HG03571 (cell line): Measurements from ENCODE around the gene NRXN3.
"Not testable (repeated sequence)": the region's sequence is repeated elsewhere in the genome, so short reads cannot be mapped to it uniquely, and the experiment has no call there.

ENCODE experiments used
- ATAC-seq: cut with Tn5 transposase; IDR thresholded peaks from one replicate; pipeline ENCODE4 v1.9.1; 2021; ENCODE audit not compliant: unreplicated experiment

NRXN3 gene

GRCh38 chr14:79734656-79735055, 1564.5 kb downstream of the NRXN3 start:
- no peak for ATAC-seq

GRCh38 chr14:79735121-79735520, 1564.9 kb downstream of the NRXN3 start:
- no peak for ATAC-seq

GRCh38 chr14:79740066-79740601, 1570.0 kb downstream of the NRXN3 start:
- no peak for ATAC-seq

GRCh38 chr14:79742142-79742541, 1572.0 kb downstream of the NRXN3 start:
- ATAC-seq: no peak

- no peak for ATAC-seq
These were observed 1574.9 kb downstream of the NRXN3 start for GRCh38 chr14:79745046-79745445.

GRCh38 chr14:79749065-79749464, 1578.9 kb downstream of the NRXN3 start:
- ATAC-seq: no peak

- no peak for ATAC-seq
These were observed 1588.8 kb downstream of the NRXN3 start for GRCh38 chr14:79758985-79759384.

- ATAC-seq: no peak
These were observed 1594.2 kb downstream of the NRXN3 start for GRCh38 chr14:79764323-79764722.

GRCh38 chr14:79766511-79766910, 1596.3 kb downstream of the NRXN3 start:
- ATAC-seq: no peak

GRCh38 chr14:79767251-79767650, 1597.1 kb downstream of the NRXN3 start:
- ATAC-seq: no peak

GRCh38 chr14:79767721-79768120, 1597.5 kb downstream of the NRXN3 start:
- ATAC-seq: not testable (repeated sequence)

- ATAC-seq: no peak
These were observed 1611.7 kb downstream of the NRXN3 start for GRCh38 chr14:79781882-79782281.

- ATAC-seq: no peak
These were observed 1612.9 kb downstream of the NRXN3 start for GRCh38 chr14:79783041-79783440.

GRCh38 chr14:79786522-79786921, 1616.3 kb downstream of the NRXN3 start:
- ATAC-seq: no peak

GRCh38 chr14:79788346-79788745, 1618.2 kb downstream of the NRXN3 start:
- ATAC-seq: no peak

GRCh38 chr14:79791055-79791732, 1621.0 kb downstream of the NRXN3 start:
- ATAC-seq: no peak

GRCh38 chr14:79802093-79802492, 1631.9 kb downstream of the NRXN3 start:
- no peak for ATAC-seq

- ATAC-seq: no peak
These were observed 1635.5 kb downstream of the NRXN3 start for GRCh38 chr14:79805636-79806035.

- no peak for ATAC-seq
These were observed 1639.9 kb downstream of the NRXN3 start for GRCh38 chr14:79809849-79810612.

GRCh38 chr14:79820866-79821535, 1650.8 kb downstream of the NRXN3 start:
- no peak for ATAC-seq

- no peak for ATAC-seq
These were observed 1651.9 kb downstream of the NRXN3 start for GRCh38 chr14:79822034-79822433.

GRCh38 chr14:79825046-79825521, 1654.9 kb downstream of the NRXN3 start:
- no peak for ATAC-seq
